ENCODE measurements around the gene ABHD6.

Gene ABHD6

DNA sequence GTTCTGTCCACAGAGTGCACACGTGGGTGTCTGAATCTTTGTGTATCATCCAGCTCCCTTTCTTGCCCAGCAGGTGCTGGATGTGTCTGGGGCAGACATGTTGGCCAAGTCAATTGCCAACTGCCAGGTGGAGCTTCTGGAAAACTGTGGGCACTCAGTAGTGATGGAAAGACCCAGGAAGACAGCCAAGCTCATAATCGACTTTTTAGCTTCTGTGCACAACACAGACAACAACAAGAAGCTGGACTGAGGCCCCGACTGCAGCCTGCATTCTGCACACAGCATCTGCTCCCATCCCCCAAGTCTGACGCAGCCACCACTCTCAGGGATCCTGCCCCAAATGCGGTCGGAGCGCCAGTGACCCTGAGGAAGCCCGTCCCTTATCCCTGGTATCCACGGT is 55.9 kb downstream of the ABHD6 start:
- TF ChIP-seq, protein P1, sequence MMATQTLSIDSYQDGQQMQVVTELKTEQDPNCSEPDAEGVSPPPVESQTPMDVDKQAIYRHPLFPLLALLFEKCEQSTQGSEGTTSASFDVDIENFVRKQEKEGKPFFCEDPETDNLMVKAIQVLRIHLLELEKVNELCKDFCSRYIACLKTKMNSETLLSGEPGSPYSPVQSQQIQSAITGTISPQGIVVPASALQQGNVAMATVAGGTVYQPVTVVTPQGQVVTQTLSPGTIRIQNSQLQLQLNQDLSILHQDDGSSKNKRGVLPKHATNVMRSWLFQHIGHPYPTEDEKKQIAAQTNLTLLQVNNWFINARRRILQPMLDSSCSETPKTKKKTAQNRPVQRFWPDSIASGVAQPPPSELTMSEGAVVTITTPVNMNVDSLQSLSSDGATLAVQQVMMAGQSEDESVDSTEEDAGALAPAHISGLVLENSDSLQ (IDR thresholded peaks at IDR 0.05), result no peak
- TF ChIP-seq FOXK2 (IDR thresholded peaks at IDR 0.05), result no peak
- TF ChIP-seq FOXM1 (IDR thresholded peaks at IDR 0.05; ENCODE audit: borderline replicate concordance), result no peak
- TF ChIP-seq ZNF384 (IDR thresholded peaks at IDR 0.05), result no peak
- no peak for TF ChIP-seq LEF1 (IDR thresholded peaks at IDR 0.05; ENCODE audit: borderline replicate concordance)
- no peak for TF ChIP-seq HDGF (IDR thresholded peaks at IDR 0.05; ENCODE audit: borderline replicate concordance)
- TF ChIP-seq TARDBP (IDR thresholded peaks at IDR 0.05), result no peak
- no peak for TF ChIP-seq BHLHE40 (IDR thresholded peaks at IDR 0.05; ENCODE audit: borderline replicate concordance)
- no peak for TF ChIP-seq NFRKB (IDR thresholded peaks at IDR 0.05)
- no peak for DNase-seq (ENCODE audit: extremely low spot score)
- ChIA-PET CTCF (no interaction called here), POLR2A (interaction anchor here (1.8 kb wide), 1 partner anchor 13 kb away, joined by 8 read pairs; the partner anchor contains the start of genes HTD2 and RPP14)

DNA sequence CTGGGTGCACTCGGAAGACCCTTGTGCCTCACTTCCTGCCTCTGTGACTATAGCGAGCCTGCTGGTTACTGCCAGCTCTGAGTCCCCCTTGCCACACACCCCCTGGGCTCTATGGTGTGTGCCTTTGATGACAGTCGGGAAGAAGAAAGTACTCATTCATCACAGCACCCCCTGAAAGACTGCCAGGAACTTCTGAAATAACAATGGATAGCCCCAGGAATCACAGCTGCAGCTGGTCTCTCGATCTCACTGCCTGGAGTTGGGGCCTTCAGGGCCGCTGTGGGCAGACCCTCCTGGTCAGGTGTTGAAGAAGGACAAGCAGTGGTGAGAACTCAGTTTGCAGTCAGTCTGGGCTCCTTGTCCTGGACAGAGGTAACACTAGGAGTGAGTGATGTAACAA is 58.7 kb downstream of the ABHD6 start:
- ChIA-PET CTCF (interaction anchor here (0.6 kb wide), 1 partner anchor 10 kb away, joined by 3 read pairs; the partner anchor contains the start of genes HTD2 and RPP14), POLR2A (interaction anchor here (1.6 kb wide), 1 partner anchor 10 kb away, joined by 5 read pairs; the partner anchor contains the start of genes HTD2 and RPP14)
- no peak for DNase-seq (ENCODE audit: extremely low spot score)
- TF ChIP-seq TARDBP (IDR thresholded peaks at IDR 0.05) (no peak), ZNF384 (IDR thresholded peaks at IDR 0.05) (no peak), BHLHE40 (IDR thresholded peaks at IDR 0.05; ENCODE audit: borderline replicate concordance) (no peak), SUZ12 (IDR thresholded peaks at IDR 0.05) (no peak), FOXK2 (IDR thresholded peaks at IDR 0.05) (no peak), ARNT (IDR thresholded peaks at IDR 0.05) (no peak), FOXA1 (IDR thresholded peaks at IDR 0.05) (no peak), LEF1 (IDR thresholded peaks at IDR 0.05; ENCODE audit: borderline replicate concordance) (no peak)
- TF ChIP-seq, protein P1 (IDR thresholded peaks at IDR 0.05), result no peak

DNA sequence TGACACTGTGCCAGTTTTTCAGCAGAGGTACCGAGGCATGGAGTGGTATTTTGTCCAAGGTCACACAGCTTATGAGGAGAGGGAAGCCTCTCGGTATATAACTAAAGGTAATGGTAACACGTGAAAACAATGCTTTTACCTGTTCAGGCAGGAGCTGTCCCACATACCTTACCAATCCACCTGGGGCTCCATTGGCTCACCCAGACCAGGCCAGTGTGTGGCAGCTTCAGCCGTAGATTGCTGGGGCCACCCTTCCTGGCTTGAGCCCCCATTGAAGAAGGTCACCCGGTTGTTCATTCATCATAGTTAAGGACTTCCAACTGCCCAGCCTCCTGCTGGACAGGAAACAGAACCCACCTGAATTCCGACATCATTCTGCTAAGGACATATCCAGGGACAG is 59.3 kb downstream of the ABHD6 start:
- TF ChIP-seq ELF4 (IDR thresholded peaks at IDR 0.05), result no peak
- no peak for TF ChIP-seq SUZ12 (IDR thresholded peaks at IDR 0.05)
- TF ChIP-seq LEF1 (IDR thresholded peaks at IDR 0.05; ENCODE audit: borderline replicate concordance), result no peak
- TF ChIP-seq, protein P1 (IDR thresholded peaks at IDR 0.05), result no peak
- no peak for TF ChIP-seq FOXK2 (IDR thresholded peaks at IDR 0.05)
- no peak for DNase-seq (ENCODE audit: extremely low spot score)
- CTCF ChIA-PET, result interaction anchor here (0.6 kb wide), 1 partner anchor 9 kb away, joined by 3 read pairs; the partner anchor contains the start of genes HTD2 and RPP14
- POLR2A ChIA-PET, result interaction anchor here (0.8 kb wide), 1 partner anchor 9 kb away, joined by 3 read pairs; the partner anchor contains the start of genes HTD2 and RPP14

DNA sequence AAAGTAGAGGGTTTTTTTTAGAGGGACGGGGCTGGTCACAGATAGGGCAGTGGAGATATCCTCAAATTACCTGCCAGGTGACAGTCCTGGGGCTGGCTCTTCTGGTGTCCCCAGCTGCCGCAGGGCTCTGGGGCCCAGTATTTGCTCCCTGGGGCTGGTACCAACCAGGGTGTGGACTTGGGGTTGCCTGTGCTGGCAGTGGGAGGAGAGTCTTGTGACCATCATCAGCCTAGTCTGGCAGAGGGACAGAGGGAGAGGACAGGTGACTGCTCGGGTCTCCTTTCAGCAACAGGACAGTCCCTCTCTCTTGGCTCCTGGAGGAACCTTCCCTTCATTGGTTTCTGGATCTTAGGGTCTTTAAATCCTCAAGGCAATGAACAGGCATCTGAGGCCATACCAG is 60.6 kb downstream of the ABHD6 start:
- POLR2A ChIA-PET, result no interaction called here
- CTCF ChIA-PET, result no interaction called here
- TF ChIP-seq, protein P1 (IDR thresholded peaks at IDR 0.05), result no peak
- TF ChIP-seq BHLHE40 (IDR thresholded peaks at IDR 0.05; ENCODE audit: borderline replicate concordance) (no peak), FOXK2 (IDR thresholded peaks at IDR 0.05) (no peak), LEF1 (IDR thresholded peaks at IDR 0.05; ENCODE audit: borderline replicate concordance) (no peak), CTBP1 (IDR thresholded peaks at IDR 0.05; ENCODE audit: borderline replicate concordance) (no peak), NFRKB (IDR thresholded peaks at IDR 0.05) (no peak), ELF4 (IDR thresholded peaks at IDR 0.05) (no peak), L3MBTL2 (conservative IDR thresholded peaks at IDR 0.05) (no peak)
- DNase-seq (ENCODE audit: extremely low spot score), result no peak

DNA sequence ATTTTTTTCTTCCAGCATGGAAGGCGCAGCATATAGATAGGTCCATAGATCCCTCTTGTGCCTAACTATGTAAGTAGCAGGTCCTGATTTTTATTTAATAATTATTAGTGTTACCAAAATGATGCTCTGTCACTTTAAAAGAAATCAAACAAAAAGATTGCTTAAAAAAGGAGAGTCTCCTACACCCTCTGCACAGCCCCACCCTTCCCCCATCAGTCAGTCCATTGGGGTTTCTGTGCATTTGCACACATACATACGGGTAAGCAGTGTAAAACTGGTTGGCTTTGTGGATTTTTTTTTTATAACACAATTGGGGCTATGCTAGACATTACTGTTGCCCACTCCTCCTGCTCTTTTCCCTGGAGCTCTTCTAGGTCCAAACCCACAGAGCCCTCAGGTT is 61.5 kb downstream of the ABHD6 start:
- ChIA-PET CTCF (interaction anchor here (0.6 kb wide), 1 partner anchor 440 kb away, joined by 3 read pairs; no protein-coding TSS in a partner anchor), POLR2A (no interaction called here)
- no peak for DNase-seq (ENCODE audit: extremely low spot score)
- TF ChIP-seq ARNT (IDR thresholded peaks at IDR 0.05) (no peak), CTBP1 (IDR thresholded peaks at IDR 0.05; ENCODE audit: borderline replicate concordance) (no peak), BHLHE40 (IDR thresholded peaks at IDR 0.05; ENCODE audit: borderline replicate concordance) (no peak), SP1 (IDR thresholded peaks at IDR 0.05) (no peak), ELF4 (IDR thresholded peaks at IDR 0.05) (no peak), NFRKB (IDR thresholded peaks at IDR 0.05) (no peak), SUZ12 (IDR thresholded peaks at IDR 0.05) (no peak), FOXM1 (IDR thresholded peaks at IDR 0.05; ENCODE audit: borderline replicate concordance) (no peak), ZNF384 (IDR thresholded peaks at IDR 0.05) (no peak), FOXK2 (IDR thresholded peaks at IDR 0.05) (no peak), LEF1 (IDR thresholded peaks at IDR 0.05; ENCODE audit: borderline replicate concordance) (no peak), HDGF (IDR thresholded peaks at IDR 0.05; ENCODE audit: borderline replicate concordance) (no peak), TARDBP (IDR thresholded peaks at IDR 0.05) (no peak)

DNA sequence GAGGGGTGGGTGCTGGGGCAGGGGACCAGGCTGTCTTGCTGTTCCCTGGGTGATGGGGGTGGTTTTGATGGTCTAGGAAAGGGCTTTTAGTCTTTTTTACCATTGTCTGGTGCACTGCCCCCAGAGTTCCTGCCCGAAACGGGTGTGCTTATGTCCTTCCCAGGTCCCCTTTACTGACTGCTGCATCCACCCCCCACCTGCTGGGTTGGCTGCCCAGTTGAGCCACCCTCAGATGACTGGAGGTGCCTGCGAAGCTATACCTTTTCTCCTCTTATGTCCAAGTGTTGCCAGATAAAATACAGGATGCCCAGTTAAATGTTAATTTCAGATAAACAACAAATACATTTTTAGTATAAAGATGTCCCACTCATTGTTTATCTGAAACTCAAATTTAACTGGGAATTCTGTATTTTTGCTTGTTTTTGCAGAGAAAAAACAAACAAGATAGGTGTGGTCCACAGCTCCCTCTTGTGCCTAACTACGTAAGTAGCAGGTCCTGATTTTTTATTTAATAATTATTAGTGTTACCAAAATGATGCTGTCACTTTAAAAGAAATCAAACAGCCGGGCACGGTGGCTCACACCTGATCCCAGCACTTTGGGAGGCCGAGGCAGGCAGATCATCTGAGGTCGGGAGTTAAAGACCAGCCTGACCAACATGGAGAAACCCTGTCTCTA is 62.4 kb downstream of the ABHD6 start:
- CTCF ChIA-PET, result interaction anchor here (0.6 to 3.0 kb wide), 7 partner anchors 34 to 185 kb away, joined by 3 to 14 read pairs (median 3); no protein-coding TSS in a partner anchor
- TF ChIP-seq TARDBP (IDR thresholded peaks at IDR 0.05) (no peak), FOXM1 (IDR thresholded peaks at IDR 0.05; ENCODE audit: borderline replicate concordance) (no peak), ELF4 (IDR thresholded peaks at IDR 0.05) (no peak), ARNT (IDR thresholded peaks at IDR 0.05) (no peak), L3MBTL2 (conservative IDR thresholded peaks at IDR 0.05) (no peak), BHLHE40 (IDR thresholded peaks at IDR 0.05; ENCODE audit: borderline replicate concordance) (no peak)
- TF ChIP-seq, protein P1 (IDR thresholded peaks at IDR 0.05), result no peak

More for the DNA sequence above, 62.4 kb downstream of the ABHD6 start:
- POLR2A ChIA-PET, result no interaction called here
- no peak for DNase-seq (ENCODE audit: extremely low spot score)
